GM13977 (cell line): ENCODE results near the gene COPS2.

Experiments
- DNase-seq: peaks from one replicate; pipeline ENCODE4 v3.0.0; 2012; ENCODE audit warnings: low spot score
- CTCF ChIP-seq: IDR thresholded peaks from 2 replicates; pipeline ENCODE4 v1.5.1; 2012; ENCODE audit warnings: mild to moderate bottlenecking, control low read depth; ENCODE audit not compliant: insufficient read depth; ENCODE audit errors: extremely low read depth, missing control alignments
- in situ Hi-C: fragments of 300-500 bp; cut with MboI; formaldehyde crosslinking; loops from one replicate; pipeline ENCODE4 v1.12.0; 2022; ENCODE audit warnings: low sequenced_read_pairs, low pct_unique_long_range_greater_than_20kb, mixed read lengths, inconsistent platforms; ENCODE audit not compliant: unreplicated experiment

COPS2 gene

GRCh38 chr15:49155110-49155833 is at the start of gene COPS2:
COPS2 (minus strand) TSS chr15:49155599; CDS start chr15:49155578, 21 bp downstream.
- DNase-seq = peak; percentile 81
- TF ChIP-seq CTCF = no peak
- in situ Hi-C loops = no loop called here

- no peak for TF ChIP-seq CTCF
- in situ Hi-C loops = no loop called here
- DNase-seq = no peak
These were observed 44.9 kb upstream of the COPS2 start for GRCh38 chr15:49200347-49200746.

GRCh38 chr15:49199666-49200065 is 44.3 kb upstream of the COPS2 start:
- in situ Hi-C loops = no loop called here
- no peak for DNase-seq
- no peak for TF ChIP-seq CTCF

- in situ Hi-C loops = no loop called here
- TF ChIP-seq CTCF = no peak
- DNase-seq = no peak
These were observed 41.5 kb upstream of the COPS2 start for GRCh38 chr15:49196856-49197255.

- no peak for DNase-seq
- in situ Hi-C loops = no loop called here
- TF ChIP-seq CTCF = no peak
These were observed 36.5 kb upstream of the COPS2 start for GRCh38 chr15:49191892-49192291.

GRCh38 chr15:49190586-49190985 is 35.2 kb upstream of the COPS2 start:
- in situ Hi-C loops = no loop called here
- TF ChIP-seq CTCF = no peak
- DNase-seq = no peak
